HG03558 (cell line): Measurements from ENCODE around the gene TRPC5OS.

ENCODE experiments used
- ATAC-seq: cut with Tn5 transposase; IDR thresholded peaks from one replicate; pipeline ENCODE4 v1.9.1; 2021; ENCODE audit warnings: moderate number of reproducible peaks; ENCODE audit not compliant: unreplicated experiment; ENCODE audit errors: extremely low read depth

The TRPC5OS gene

GRCh38 chrX:111888600-111888999 is 12.6 kb downstream of the TRPC5OS start:
- no peak for ATAC-seq

- no peak for ATAC-seq
Observed at GRCh38 chrX:111892375-111892774, 16.4 kb downstream of the TRPC5OS start.

- ATAC-seq = no peak
Observed at GRCh38 chrX:111896148-111896547, 20.2 kb downstream of the TRPC5OS start.

GRCh38 chrX:111914398-111915090 is 38.6 kb downstream of the TRPC5OS start:
- ATAC-seq = no peak

GRCh38 chrX:111917591-111917990 is 41.6 kb downstream of the TRPC5OS start:
- no peak for ATAC-seq

- ATAC-seq = no peak
Observed at GRCh38 chrX:111928456-111928855, 52.5 kb downstream of the TRPC5OS start.
